RWPE2 (cell line): Measurements from ENCODE around the gene CTNNBIP1.

ENCODE experiments used
- ATAC-seq: fragments of 200-7000 bp; cut with Tn5 transposase; 3 replicates; pipeline ENCODE4 v1.9.1; 2021; ENCODE audit warnings: low read depth
- DNase-seq: peaks from one replicate; pipeline ENCODE4 v3.0.0-alpha.2; 2020; ENCODE audit warnings: low spot score
- H3K27ac ChIP-seq: fragments of 450-650 bp; 2 replicates; pipeline ENCODE4 v1.5.1; 2017; ENCODE audit warnings: mild to moderate bottlenecking; ENCODE audit not compliant: poor library complexity, severe bottlenecking
- H3K27me3 ChIP-seq: fragments of 250-450 bp; sonication (Bioruptor Pico); 2 replicates; pipeline ENCODE4 v1.5.1; 2021; ENCODE audit warnings: mild to moderate bottlenecking, moderate library complexity; ENCODE audit not compliant: insufficient read depth, poor library complexity, severe bottlenecking
- H3K36me3 ChIP-seq: fragments of 250-450 bp; sonication (Bioruptor Pico); 2 replicates; pipeline ENCODE4 v1.5.1; 2020; ENCODE audit warnings: low read depth, mild to moderate bottlenecking, moderate library complexity
- H3K4me1 ChIP-seq: fragments of 250-450 bp; sonication (Bioruptor Pico); 2 replicates; pipeline ENCODE4 v1.5.1; 2021; ENCODE audit warnings: mild to moderate bottlenecking, moderate library complexity; ENCODE audit not compliant: insufficient read depth, poor library complexity, severe bottlenecking
- H3K4me3 ChIP-seq: fragments of 250-450 bp; sonication (Bioruptor Pico); 2 replicates; pipeline ENCODE4 v1.5.1; 2021; ENCODE audit warnings: mild to moderate bottlenecking, moderate library complexity; ENCODE audit not compliant: severe bottlenecking
- H3K9me3 ChIP-seq: fragments of 250-450 bp; sonication (Bioruptor Pico); 2 replicates; pipeline ENCODE4 v1.5.1; 2021; ENCODE audit warnings: mild to moderate bottlenecking, moderate library complexity; ENCODE audit not compliant: severe bottlenecking
- TF ChIP-seq, protein P1 (sequence below): fragments of 450-650 bp; IDR thresholded peaks from one replicate; pipeline ENCODE4 v1.5.1; 2017; ENCODE audit warnings: mild to moderate bottlenecking, moderate library complexity; ENCODE audit not compliant: poor library complexity, severe bottlenecking

CTNNBIP1 gene

DNA sequence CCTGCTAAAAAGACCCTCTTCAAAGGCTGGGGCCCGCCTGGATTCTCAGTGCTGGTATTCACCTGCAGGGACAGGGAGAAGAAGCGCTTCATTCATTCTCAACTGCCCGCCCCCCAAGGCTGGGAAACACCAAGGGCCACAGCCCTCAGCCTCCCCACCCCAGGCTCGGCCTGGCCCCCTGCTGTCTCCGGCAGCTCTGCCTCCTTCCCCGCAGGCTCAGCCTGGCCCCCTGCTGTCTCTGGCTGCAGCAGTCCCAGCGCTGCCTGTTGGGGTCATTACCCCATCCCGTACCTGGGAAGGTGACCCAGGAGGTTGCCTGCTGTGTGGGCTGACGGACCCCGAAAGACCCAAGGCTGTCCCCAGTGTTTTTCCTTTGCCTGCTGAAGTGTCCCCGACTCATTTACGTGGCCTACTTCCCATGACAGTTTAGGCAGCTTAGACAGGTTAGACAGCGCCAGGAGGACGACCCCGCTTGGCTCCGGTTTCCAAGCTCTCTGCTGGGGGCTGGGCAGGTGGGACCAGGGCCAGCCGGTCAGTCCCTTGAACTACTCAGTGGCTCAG, 63.4 kb downstream of the CTNNBIP1 start:
- Histone ChIP-seq H3K36me3 (no peaks in the 10 kb centered on the region), H3K27ac (no peak overlapping the region), H3K4me3 (no peak overlapping the region), H3K4me1 (peaks cover 22% of the 10 kb centered on the region), H3K27me3 (no peaks in the 10 kb centered on the region), H3K9me3 (no peaks in the 10 kb centered on the region)
- TF ChIP-seq, protein P1, sequence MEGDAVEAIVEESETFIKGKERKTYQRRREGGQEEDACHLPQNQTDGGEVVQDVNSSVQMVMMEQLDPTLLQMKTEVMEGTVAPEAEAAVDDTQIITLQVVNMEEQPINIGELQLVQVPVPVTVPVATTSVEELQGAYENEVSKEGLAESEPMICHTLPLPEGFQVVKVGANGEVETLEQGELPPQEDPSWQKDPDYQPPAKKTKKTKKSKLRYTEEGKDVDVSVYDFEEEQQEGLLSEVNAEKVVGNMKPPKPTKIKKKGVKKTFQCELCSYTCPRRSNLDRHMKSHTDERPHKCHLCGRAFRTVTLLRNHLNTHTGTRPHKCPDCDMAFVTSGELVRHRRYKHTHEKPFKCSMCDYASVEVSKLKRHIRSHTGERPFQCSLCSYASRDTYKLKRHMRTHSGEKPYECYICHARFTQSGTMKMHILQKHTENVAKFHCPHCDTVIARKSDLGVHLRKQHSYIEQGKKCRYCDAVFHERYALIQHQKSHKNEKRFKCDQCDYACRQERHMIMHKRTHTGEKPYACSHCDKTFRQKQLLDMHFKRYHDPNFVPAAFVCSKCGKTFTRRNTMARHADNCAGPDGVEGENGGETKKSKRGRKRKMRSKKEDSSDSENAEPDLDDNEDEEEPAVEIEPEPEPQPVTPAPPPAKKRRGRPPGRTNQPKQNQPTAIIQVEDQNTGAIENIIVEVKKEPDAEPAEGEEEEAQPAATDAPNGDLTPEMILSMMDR, result no peak
- ATAC-seq, result no peak
- DNase-seq, result peak; percentile 42

GRCh38 chr1:9845914-9846313, 64.2 kb downstream of the CTNNBIP1 start:
- DNase-seq, result peak; percentile 56
- H3K27ac ChIP-seq, result no peak overlapping the region
- H3K9me3 ChIP-seq, result no peaks in the 10 kb centered on the region
- H3K36me3 ChIP-seq, result no peaks in the 10 kb centered on the region
- H3K4me3 ChIP-seq, result no peak overlapping the region
- TF ChIP-seq, protein P1, result no peak
- H3K4me1 ChIP-seq, result peaks cover 22% of the 10 kb centered on the region
- no peak for ATAC-seq
- no peaks in the 10 kb centered on the region for H3K27me3 ChIP-seq

- no peak overlapping the region for H3K27ac ChIP-seq
Measured at GRCh38 chr1:9844756-9845155, 65.3 kb downstream of the CTNNBIP1 start.

DNA sequence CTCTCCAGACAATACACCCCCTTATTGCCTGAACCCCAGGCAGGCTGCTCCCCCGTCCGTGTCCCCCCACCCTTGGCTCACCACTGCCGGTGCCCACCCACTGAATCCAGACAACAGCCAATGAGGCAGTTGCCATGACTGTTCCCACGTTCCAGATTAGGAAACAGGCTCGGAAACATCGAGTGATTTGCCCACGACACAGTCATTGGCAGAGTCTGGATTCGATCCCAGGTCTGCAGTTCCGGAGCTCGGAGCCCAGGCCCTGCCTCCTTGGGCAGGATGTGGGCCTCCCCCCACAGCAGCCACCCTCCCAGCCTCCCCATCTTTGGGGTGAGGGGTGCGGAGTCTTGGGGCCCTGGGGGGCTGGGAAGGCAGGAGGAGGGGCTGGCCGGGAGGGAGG, 66.0 kb downstream of the CTNNBIP1 start:
- DNase-seq (peak; percentile 45), ATAC-seq (no peak)
- Histone ChIP-seq H3K4me3 (no peak overlapping the region), H3K27ac (peak overlapping the region; percentile 98), H3K4me1 (peaks cover 32% of the 10 kb centered on the region), H3K36me3 (no peaks in the 10 kb centered on the region), H3K27me3 (no peaks in the 10 kb centered on the region), H3K9me3 (no peaks in the 10 kb centered on the region)
- TF ChIP-seq, protein P1, result no peak

More at GRCh38 chr1:9844756-9845155, 65.3 kb downstream of the CTNNBIP1 start:
- DNase-seq, result peak; percentile 29
- ATAC-seq, result no peak
- H3K9me3 ChIP-seq, result no peaks in the 10 kb centered on the region
- peaks cover 31% of the 10 kb centered on the region for H3K4me1 ChIP-seq
- no peaks in the 10 kb centered on the region for H3K36me3 ChIP-seq
- TF ChIP-seq, protein P1, result no peak
- H3K4me3 ChIP-seq, result no peak overlapping the region
- H3K27me3 ChIP-seq, result no peaks in the 10 kb centered on the region

- Histone ChIP-seq H3K27ac (peak overlapping the region; percentile 98), H3K4me1 (peaks cover 32% of the 10 kb centered on the region), H3K27me3 (no peaks in the 10 kb centered on the region), H3K9me3 (no peaks in the 10 kb centered on the region), H3K4me3 (no peak overlapping the region), H3K36me3 (no peaks in the 10 kb centered on the region)
- DNase-seq, result peak; percentile 86
- peak; percentile 86 for ATAC-seq
- TF ChIP-seq, protein P1, result no peak
Measured at GRCh38 chr1:9843576-9843945, 66.5 kb downstream of the CTNNBIP1 start.
